Inflammatory macrophage treated with lipopolysaccharide for 4 hours (primary cell): Measurements from ENCODE around the gene KLHL7.
"Not testable (repeated sequence)": the region's sequence is repeated elsewhere in the genome, so short reads cannot be mapped to it uniquely, and the experiment has no call there.

ENCODE experiments used
- DNase-seq: peaks from one replicate; pipeline ENCODE4 v3.0.0-alpha.2; 2020

KLHL7 gene

GRCh38 chr7:23184709-23185359 lies 79.2 kb downstream of the KLHL7 start:
- peak; percentile 72 for DNase-seq

- no peak for DNase-seq
These were observed 80.4 kb downstream of the KLHL7 start for GRCh38 chr7:23185980-23186379.

GRCh38 chr7:23191022-23191421 lies 85.4 kb downstream of the KLHL7 start:
- no peak for DNase-seq

GRCh38 chr7:23193650-23194227 lies 88.2 kb downstream of the KLHL7 start:
- DNase-seq, result not testable (repeated sequence)

- no peak for DNase-seq
These were observed 90.7 kb downstream of the KLHL7 start for GRCh38 chr7:23196306-23196705.

- not testable (repeated sequence) for DNase-seq
These were observed 92.2 kb downstream of the KLHL7 start for GRCh38 chr7:23197745-23198144.

- DNase-seq, result no peak
These were observed 94.7 kb downstream of the KLHL7 start for GRCh38 chr7:23200331-23200730.

GRCh38 chr7:23204241-23204640 lies 98.7 kb downstream of the KLHL7 start:
- DNase-seq, result no peak

- no peak for DNase-seq
These were observed 100.0 kb downstream of the KLHL7 start for GRCh38 chr7:23205577-23205908.

- DNase-seq, result no peak
These were observed 100.6 kb downstream of the KLHL7 start for GRCh38 chr7:23205909-23206767.

GRCh38 chr7:23207021-23207420 lies 101.4 kb downstream of the KLHL7 start:
- peak; percentile 75 for DNase-seq

- DNase-seq, result peak; percentile 88
These were observed 102.3 kb downstream of the KLHL7 start for GRCh38 chr7:23207884-23208283.

GRCh38 chr7:23208316-23208715 lies 102.7 kb downstream of the KLHL7 start:
- peak; percentile 70 for DNase-seq

- peak; percentile 80 for DNase-seq
These were observed 104.9 kb downstream of the KLHL7 start for GRCh38 chr7:23210506-23210905.

GRCh38 chr7:23211589-23211988 lies 106.0 kb downstream of the KLHL7 start:
- no peak for DNase-seq

GRCh38 chr7:23212395-23212794 lies 106.8 kb downstream of the KLHL7 start:
- DNase-seq, result no peak

GRCh38 chr7:23212841-23213240 lies 107.3 kb downstream of the KLHL7 start:
- peak; percentile 24 for DNase-seq

GRCh38 chr7:23213755-23214154 lies 108.2 kb downstream of the KLHL7 start:
- DNase-seq, result no peak

- DNase-seq, result no peak
These were observed 108.8 kb downstream of the KLHL7 start for GRCh38 chr7:23214423-23214822.

- DNase-seq, result no peak
These were observed 109.4 kb downstream of the KLHL7 start for GRCh38 chr7:23214938-23215337.

GRCh38 chr7:23216021-23216420 lies 110.4 kb downstream of the KLHL7 start:
- DNase-seq, result peak; percentile 95

GRCh38 chr7:23218196-23218595 lies 112.6 kb downstream of the KLHL7 start:
- no peak for DNase-seq

GRCh38 chr7:23220690-23221305 lies 115.2 kb downstream of the KLHL7 start:
- DNase-seq, result no peak
